NCI-H69 (cell line): ENCODE measurements around the gene PRRT3.
"Not testable (repeated sequence)": the region's sequence is repeated elsewhere in the genome, so short reads cannot be mapped to it uniquely, and the experiment has no call there.

Source experiments
- DNase-seq: peaks from one replicate; lab custom pipeline; 2025; lab: John Stamatoyannopoulos, UW

PRRT3 gene

DNA sequence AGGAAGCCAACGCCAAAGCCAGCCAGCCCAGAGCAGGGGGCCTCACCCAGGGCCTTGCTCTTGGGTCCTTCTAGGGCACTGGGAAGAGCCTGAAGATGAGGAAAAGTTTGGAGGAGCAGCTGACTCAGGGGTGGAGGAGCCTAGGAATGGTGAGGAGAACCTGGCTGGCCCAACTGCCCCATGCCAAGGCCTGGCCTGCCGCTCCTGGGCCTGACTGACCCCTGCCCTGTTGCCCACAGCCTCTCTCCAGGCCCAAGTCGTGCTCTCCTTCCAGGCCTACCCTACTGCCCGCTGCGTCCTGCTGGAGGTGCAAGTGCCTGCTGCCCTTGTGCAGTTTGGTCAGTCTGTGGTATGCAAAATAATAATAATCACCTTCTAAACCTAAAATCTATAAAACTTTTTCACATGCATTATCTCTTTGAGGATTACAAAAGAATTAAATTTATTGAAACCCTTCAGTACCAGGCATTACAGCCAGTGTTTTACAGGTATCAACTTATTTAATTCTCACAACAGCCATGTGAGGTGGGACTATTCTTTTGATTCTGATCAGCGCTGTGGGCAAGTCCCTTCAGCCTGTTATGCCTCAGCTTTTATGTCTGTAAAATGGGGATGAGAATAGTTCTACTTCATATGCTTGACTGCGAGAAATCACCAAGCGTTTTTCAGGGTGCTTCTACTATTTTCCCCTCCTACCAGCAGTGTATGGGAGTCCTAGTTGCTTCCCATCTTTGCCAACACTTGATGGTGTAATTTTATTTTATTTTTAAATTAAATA, 33.8 kb downstream of the PRRT3 start:
- no peak for DNase-seq

DNA sequence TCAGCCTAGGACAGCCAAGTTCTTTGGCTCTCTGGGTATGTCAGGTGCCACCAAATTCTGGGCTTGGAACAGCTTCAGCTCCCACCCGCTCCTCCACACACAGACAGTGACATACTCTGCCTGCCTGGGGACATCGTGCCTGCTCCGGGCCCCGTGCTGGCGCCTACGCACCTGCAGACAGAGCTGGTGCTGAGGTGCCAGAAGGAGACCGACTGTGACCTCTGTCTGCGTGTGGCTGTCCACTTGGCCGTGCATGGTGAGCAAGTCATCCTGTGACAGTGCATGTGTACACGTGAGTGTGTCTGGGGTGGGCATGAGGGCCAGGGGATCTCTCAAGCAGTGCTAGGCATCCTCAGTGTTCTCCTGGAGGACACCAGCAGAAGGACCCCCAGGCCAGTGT, 34.4 kb downstream of the PRRT3 start:
- DNase-seq, result no peak

DNA sequence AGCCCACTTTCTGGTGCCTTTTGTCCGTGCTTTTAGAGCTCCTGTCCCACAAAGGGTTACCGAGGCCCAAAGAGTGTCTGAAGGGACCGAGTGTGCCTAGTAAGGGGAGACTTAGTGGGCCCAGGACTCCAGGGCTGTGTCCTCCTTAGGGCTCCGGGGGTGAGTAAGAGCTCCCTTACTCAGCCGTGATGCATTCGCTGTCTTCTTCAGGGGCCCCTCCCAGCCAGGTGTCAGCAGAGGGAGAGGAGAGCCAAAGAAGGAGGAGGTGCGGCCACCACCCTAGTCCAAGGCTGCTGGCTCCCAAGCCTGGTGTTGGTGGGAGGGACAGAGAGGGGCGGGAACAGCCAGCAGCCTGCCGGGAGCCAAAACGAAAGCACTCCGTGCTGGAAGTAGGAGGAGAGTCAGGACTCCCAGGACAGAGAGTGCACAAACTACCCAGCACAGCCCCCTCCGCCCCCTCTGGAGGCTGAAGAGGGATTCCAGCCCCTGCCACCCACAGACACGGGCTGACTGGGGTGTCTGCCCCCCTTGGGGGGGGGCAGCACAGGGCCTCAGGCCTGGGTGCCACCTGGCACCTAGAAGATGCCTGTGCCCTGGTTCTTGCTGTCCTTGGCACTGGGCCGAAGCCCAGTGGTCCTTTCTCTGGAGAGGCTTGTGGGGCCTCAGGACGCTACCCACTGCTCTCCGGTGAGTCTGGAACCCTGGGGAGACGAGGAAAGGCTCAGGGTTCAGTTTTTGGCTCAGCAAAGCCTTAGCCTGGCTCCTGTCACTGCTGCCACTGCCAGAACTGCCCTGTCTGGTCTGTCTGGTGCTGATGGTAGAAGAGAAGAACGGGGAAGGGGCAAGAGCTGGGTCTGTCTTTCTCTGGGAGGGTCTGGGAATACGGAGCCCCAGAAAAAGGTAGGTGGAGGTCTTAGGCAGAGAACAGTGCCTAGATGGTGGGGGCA, 35.2 kb downstream of the PRRT3 start, which contains the start of gene IL17RC:
Gene IL17RC, plus strand, starts transcription at position 365 of the 947 bp plus-strand sequence. Its CDS starts 218 bp downstream, at position 583.
- peak; percentile 91 for DNase-seq

DNA sequence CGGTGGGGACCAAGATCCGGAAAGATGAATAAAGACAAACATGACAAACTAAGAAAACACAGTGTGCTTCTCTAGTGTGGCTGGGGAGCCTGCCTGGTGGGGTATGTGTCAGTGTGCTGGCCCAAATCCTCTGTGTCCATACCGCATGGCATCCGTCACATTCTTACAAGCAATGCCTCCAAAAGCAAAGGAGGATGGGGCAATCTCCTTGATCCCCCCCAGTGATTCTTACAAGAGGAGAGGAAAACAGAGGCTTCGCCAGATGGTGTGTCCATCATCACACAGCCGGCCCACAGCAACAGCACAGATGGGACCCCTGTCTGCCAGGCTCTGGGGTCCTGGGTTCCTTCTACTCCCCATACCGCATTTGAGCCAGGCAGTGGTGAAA, 35.9 kb downstream of the PRRT3 start:
- DNase-seq, result peak; percentile 40

DNA sequence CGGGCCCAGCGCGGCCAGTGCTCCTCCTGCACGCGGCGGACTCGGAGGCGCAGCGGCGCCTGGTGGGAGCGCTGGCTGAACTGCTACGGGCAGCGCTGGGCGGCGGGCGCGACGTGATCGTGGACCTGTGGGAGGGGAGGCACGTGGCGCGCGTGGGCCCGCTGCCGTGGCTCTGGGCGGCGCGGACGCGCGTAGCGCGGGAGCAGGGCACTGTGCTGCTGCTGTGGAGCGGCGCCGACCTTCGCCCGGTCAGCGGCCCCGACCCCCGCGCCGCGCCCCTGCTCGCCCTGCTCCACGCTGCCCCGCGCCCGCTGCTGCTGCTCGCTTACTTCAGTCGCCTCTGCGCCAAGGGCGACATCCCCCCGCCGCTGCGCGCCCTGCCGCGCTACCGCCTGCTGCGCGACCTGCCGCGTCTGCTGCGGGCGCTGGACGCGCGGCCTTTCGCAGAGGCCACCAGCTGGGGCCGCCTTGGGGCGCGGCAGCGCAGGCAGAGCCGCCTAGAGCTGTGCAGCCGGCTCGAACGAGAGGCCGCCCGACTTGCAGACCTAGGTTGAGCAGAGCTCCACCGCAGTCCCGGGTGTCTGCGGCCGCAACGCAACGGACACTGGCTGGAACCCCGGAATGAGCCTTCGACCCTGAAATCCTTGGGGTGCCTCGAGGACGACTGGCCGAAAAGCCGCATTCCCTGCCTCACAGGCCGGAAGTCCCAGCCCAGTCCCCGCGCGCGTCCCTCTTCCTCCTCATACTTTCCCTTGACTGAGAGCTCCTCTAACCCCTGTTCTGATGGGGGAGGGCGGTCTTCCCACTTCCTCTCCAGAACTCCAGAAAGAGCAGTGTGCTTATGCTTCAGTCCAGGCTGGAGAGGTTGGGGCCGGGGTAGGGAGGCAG, 36.7 kb downstream of the PRRT3 start:
- DNase-seq, result peak; percentile 72

DNA sequence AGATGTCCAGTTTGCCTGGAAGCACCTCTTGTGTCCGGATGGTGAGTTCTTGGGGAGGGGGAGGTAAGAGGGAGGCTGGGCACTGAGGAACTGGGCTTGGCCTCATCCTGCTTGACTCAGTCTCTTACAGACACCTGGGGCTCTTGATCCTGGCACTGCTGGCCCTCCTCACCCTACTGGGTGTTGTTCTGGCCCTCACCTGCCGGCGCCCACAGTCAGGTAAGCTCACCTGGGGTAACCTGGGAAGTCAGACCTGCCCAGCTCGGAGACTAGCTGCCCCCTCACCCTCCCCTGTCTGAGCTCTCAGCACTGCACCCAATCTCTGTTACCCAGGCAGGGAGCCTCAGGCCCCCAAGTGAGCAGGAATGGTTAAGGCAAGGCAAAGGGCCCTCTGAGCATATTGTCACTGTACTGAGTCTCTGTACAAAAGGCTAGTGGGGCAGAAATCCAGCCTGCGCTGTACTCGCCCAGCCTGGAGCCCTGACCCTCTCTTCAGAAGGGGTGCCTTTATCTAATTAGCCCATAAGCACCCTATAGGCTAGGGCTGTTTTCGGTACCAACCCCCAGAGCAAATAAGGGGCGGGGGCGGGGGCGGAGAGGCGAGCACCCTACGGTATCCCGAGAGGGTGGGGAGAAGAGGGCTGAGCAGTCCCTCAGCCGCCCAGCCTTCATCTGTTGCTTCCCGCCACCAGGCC, 37.5 kb downstream of the PRRT3 start:
- DNase-seq, result peak; percentile 74

DNA sequence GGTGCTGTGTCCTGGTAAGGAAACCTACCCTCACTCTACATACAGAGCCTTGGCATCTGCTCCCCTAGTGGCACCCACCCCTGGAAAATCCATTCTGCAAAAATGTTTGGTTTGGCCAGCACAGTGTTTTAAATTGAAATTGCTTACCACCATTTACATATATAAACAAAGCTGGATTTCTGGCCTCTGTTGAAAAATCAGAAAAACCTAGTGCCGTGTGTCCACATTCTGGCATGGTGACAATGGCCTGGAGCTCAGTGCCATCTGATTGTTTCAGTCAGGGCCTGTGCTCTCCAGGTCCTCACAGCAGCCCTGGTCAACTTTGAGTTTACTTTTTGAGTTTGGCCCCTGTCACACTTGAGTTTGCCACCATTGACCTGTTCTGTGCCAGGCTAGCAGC, 38.2 kb downstream of the PRRT3 start:
- DNase-seq, result peak; percentile 26

DNA sequence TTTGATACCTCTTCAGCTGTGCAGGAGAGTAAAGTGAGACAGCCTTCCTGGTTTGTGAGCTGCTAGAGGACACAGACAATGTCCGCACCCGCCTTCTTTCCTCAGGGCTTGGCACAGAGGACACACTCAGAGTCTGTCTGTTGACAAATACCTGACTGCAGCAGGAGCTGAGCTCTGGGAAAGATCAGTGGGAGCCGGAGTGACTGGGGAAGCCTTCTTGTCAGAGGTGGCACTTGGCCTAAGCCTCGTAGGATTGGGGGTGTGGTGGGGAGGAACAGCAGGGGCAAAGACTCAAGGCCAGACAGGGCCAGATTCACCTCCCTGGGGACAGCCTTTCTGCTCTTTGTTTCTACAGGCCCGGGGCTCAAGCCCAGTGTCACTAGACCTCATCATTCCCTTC, 38.6 kb downstream of the PRRT3 start:
- DNase-seq, result peak; percentile 65

DNA sequence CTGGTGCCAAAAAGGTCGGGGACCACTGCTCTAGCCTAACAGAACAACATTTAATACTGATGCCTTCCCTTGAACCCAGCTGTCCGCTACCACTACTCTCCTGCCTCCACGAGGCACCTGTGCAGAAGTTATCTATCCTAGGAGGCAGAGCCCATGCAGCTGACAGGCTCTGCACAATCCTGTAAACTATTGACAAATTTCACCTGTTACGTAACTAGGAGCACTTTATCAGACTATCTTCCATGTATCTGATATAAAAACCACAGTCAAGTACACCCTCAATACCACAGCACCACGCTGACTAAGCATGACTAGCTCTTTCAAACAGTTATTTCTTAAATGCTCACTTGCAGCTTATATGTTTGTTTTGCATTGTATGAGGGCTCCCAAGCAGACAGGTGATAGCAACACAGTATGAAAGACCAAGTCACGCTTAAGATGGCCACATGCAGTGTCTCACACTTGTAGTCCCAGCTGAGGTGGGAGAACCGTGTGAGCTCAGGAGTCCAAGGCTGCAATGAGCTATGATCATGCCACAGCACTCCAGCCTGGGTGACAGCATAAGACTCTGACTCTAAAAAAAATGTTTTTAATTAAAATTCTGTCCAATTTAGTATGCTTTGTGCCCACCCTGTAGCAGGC, 39.8 kb downstream of the PRRT3 start:
- no peak for DNase-seq

DNA sequence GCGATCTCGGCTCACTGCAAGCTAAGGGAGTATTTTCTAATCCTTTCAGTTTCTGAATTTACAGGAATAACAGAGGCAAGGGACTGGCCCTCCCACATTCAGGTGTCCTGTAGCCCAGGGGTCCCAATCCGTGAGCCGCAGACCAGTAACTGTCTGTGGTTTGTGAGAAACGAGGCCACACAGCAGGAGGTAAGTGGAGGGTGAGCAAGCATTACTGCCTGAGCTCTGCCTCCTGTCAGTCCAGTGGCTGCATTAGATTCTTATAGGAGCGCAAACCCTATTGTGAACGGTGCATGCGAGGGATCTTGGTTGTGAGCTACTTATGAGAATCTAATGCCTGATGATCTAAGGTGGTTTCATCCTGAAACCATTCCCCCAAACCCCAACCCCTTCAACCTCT, 40.3 kb downstream of the PRRT3 start:
- no peak for DNase-seq

DNA sequence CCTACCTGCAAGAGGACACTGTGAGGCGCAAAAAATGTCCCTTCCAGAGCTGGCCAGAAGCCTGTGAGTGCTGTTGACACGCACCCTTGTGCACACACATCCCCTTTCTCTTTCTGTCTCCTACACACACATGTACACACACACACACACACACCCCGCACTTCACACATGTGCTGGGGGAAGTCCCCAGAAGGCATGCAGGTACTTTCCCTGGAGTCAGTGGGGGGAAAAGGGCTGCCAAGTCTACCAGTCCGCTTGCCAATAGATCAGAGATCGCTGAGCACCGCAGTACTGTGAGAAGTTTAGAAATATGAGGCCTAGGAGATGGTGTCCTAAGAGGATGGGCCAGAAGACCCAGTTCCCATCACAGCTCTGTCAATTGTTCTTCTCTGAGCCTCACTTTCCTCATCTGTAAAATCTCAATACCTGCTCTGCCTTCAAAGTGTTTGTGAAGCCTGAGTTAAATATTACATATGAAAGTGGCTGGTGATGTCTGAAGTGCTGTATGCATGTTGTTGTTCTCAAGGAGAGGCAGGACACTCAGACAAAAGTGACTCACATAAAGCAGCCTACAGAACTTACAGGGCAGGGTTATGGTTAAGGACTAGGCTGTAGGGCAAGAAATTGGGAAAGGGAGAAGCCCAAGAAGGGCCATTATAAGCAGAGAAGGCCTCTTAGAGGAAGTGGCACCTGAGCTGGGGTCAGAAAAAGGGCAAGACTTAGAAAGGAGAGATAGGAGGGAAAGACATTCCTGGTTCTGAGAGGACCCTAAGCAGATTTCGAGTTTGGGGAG, 42.8 kb downstream of the PRRT3 start:
- DNase-seq, result no peak

DNA sequence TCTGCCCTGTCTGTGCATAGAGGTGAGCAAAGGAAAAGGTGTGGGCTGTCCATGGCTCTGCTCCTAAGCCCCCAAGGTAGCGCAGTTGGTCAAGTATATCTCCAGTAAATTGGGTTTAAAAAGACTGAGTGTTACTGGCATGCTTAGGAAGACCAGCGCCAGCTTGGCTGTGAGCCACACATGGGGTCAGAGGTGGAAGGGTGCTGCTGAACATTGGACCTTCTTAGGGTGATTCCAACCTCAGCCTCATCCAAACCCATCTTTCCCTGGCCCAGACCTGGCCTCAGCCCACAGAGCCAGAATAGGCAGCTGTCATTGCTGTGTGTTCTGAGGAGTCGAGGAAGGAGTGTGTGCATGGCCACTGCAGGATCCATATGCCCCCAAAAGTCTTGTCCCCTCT, 43.9 kb downstream of the PRRT3 start:
- DNase-seq, result no peak

DNA sequence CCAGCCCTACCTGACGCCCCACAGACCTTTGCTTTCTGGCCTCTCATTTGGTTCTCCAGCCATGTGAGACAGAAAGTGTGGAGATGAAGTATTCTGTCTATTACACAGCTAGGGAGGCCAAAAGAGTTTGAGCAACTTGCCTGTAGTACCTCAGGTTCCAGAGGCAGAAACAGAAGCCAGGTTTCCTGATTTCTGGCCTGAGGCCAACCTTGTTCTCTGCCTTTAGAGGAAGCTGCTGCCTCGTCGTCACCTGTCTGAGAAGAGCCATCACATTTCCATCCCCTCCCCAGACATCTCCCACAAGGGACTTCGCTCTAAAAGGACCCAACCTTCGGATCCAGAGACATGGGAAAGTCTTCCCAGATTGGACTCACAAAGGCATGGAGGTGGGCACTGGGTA, 45.7 kb downstream of the PRRT3 start:
- DNase-seq, result no peak

DNA sequence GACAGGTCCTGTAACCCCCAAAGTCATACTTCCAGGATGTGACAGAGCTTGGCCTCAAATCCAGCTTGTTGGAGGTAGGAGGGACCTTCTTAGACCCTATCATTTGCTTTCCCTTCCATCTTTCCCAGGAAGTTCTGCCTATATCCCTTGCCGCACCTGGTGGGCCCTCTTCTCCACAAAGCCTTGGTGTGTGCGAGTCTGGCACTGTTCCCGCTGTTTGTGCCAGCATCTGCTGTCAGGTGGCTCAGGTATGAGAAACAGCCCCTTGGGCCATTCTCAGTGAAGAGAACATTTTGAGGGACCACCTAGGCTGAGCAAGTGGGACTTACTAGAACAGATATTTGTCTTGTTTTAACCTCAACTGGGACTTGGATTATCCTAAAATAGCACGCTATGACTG, 48.3 kb downstream of the PRRT3 start:
- DNase-seq, result peak; percentile 7

DNA sequence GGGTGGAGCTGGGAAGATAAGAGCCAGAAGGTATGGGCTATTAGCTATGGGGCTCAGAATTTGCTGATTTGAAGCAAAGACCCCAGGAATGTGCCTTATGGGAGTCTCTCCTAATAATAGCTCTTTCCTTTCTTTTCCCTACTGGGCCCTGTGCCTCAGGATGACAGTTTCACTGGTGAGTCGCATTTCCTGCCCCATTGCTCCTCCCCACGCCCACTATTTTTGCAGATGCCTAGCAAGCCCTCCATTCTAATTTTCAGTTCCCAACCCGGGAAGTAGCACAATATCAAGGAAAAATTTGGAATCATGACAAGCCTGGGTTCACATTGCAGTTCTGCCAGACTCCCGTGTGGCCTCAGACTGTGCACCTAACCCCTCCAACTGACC, 49.0 kb downstream of the PRRT3 start:
- peak; percentile 15 for DNase-seq

DNA sequence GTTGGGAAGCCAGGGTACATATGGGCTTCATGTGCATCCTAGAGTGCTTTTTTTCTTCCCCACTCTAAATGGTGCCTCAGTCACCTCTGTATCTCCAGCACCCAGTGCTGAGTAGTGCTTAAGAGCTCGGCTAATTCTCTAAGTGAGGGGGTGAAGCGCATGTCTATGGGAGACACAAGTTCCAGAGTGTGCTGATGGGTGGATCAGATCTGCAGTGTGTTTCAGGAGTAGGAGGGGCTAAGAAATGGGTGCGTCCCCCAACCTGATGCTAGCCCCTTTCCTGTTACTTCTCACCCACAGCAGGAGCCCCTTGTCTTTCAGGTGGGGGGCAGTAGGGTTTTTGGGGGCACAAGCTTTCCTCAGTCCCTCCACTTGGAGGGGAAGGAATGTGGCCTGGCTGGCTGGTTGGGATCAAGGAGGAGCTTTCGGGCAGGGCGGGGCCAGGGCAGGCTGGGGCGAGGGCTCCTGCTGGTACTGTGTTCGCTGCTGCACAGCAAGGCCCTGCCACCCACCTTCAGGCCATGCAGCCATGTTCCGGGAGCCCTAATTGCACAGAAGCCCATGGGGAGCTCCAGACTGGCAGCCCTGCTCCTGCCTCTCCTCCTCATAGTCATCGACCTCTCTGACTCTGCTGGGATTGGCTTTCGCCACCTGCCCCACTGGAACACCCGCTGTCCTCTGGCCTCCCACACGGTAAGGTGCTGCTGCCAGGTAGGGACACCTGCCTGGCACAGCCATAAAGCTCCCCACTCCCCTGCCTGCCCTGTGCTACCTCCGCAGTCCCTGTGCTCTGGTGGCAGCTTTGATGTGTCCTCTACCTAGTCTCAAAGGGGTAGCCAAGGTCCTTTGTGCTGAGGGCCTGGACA, 49.6 kb downstream of the PRRT3 start, which contains the start of gene IL17RE:
Gene IL17RE, plus strand, starts transcription at position 477 of the 866 bp plus-strand sequence. Its CDS starts 85 bp downstream, at position 562.
- peak; percentile 55 for DNase-seq

DNA sequence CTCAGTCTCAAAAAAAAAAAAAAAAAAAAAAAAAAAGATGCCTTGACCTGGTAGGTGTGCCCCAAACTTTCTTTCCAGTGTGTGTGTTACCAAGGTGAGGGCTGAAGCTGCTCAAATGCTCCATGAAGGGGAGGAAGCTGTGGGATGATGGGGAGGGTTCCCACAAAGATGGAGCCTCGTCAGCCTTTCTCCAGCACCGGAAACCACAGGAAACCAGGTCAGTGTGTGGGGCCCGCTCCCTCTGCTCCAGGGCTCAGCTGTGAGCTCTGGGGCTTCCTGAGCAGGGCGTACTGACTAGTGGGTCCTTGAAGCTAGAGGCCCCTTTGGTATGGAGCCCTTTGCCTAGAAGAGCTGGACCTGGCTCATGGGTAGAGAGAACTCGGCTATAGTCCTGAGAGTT, 50.2 kb downstream of the PRRT3 start:
- no peak for DNase-seq

DNA sequence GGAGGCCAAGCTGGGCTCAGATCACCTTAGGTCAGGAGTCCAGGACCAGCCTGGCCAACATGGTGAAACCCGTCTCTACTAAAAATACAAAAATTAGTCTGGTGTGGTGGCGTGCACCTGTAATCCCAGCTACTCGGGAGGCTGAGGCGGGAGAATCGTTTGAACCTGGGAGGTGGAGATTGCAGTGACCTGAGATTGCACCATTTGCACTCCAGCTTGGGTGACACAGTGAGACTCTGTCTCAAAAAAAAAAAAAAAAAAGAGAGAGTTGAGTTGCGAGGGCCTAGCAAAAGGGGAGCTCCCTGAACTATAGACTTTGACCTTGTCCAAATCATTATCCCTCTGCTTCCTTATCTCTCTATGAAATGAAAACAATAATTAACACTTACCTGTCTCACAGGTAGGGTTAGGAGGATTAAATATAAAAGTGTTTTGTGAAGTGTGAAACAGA, 51.2 kb downstream of the PRRT3 start:
- DNase-seq, result not testable (repeated sequence)

DNA sequence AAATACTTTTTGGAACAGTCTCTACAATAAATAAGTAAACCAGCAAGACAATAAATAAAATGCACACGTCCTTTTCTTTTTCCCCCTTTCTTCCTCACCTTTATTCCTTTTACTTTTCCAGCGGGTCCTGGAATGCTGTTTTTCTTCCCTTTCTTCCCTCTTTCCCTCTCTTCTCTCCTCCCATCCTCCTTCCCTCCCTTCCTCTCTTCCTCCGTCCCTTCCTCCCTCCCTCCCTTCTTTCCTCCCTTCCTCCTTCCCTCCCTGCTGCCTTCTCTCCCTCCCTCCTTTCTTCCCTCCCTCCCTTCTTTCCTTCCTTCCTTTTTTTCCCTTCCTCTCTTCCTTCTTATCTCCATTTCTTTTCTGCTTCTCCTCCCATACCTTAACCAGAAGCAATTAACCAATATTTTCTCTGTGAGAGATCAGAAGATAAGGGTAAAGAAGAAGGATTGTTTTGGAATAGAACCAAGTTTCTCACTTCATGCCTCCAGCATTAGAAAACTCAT, 52.9 kb downstream of the PRRT3 start:
- no peak for DNase-seq
